Measurements from ENCODE around the gene GHRL.

DNA sequence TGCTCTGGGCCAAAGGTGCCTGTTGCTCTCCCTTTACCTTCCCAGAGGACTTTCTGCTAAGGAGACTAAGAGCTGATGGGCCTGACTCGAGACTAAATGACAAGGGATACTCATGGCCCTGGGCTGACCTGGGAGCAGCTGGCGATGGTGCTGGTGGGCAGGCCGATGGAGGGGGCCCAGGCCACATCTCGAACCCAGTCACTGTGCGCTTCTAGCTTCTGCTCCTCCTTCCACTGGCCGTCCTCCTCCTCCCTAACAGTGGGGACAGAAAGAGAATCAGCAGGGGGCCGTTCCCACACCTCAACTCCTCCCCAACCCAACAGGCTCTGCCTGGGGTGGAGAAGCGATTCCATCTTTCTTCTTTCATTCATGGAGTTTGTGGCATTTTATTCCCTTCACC lies 12.2 kb upstream of the GHRL start:
- TF ChIP-seq POLR2A (IDR thresholded peaks at IDR 0.05; ENCODE audit: borderline replicate concordance, extremely low read depth, insufficient read depth, insufficient read length) (no peak), YY1 (IDR thresholded peaks at IDR 0.05; ENCODE audit: extremely low read depth, insufficient replicate concordance, low read depth, low read length) (no peak)
- TF ChIP-seq, protein P1, sequence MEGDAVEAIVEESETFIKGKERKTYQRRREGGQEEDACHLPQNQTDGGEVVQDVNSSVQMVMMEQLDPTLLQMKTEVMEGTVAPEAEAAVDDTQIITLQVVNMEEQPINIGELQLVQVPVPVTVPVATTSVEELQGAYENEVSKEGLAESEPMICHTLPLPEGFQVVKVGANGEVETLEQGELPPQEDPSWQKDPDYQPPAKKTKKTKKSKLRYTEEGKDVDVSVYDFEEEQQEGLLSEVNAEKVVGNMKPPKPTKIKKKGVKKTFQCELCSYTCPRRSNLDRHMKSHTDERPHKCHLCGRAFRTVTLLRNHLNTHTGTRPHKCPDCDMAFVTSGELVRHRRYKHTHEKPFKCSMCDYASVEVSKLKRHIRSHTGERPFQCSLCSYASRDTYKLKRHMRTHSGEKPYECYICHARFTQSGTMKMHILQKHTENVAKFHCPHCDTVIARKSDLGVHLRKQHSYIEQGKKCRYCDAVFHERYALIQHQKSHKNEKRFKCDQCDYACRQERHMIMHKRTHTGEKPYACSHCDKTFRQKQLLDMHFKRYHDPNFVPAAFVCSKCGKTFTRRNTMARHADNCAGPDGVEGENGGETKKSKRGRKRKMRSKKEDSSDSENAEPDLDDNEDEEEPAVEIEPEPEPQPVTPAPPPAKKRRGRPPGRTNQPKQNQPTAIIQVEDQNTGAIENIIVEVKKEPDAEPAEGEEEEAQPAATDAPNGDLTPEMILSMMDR (IDR thresholded peaks at IDR 0.05 in 2 of 3, conservative IDR thresholded peaks at IDR 0.05 in 1 of 3; ENCODE audit: borderline replicate concordance in 1 of 3, insufficient read depth in 1 of 3, low read depth in 2 of 3, low read length in 2 of 3), result no peak

Data from HCT116 (cell line).